ENCODE measurements around the gene CLDN7.

GRCh38 chr17:7224110-7224509 is 38.2 kb downstream of the CLDN7 start:
- no peak for TF ChIP-seq CTCF (conservative IDR thresholded peaks at IDR 0.05; ENCODE audit: low read length)
- no peak for TF ChIP-seq EZH2phosphoT487 (IDR thresholded peaks at IDR 0.05; ENCODE audit: borderline replicate concordance, low read depth, low read length)
